Hematopoietic multipotent progenitor cell treated with erythropoietin and hydrocortisone succinate and interleukin-3 and kit ligand, for 17 days (in vitro differentiated cells): ENCODE data around the gene ARHGAP24.

ENCODE experiments used
- DNase-seq: peaks from one replicate; pipeline ENCODE4 v3.0.0-alpha.2; 2015; ENCODE audit warnings: low spot score

ARHGAP24 gene

DNA sequence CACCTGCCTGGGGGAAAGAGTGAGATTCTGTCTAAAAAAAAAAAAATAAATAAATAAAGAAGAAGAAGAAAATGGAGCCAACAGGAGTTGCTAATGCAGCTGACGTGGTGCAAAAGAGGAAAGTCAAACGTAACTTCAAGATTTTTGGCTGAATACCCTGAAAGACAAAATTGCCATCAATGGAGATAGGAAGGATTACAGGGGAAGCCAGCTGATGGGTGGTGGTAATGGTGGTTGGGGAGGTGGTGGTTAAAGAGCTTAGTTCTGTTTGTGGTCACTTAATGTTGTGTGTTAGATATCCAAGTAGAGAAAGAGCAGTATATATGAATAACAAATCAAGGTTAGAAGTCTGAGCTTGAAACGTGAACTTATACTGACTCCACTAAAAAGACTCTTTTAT lies 225.4 kb downstream of the ARHGAP24 start:
- no peak for DNase-seq

DNA sequence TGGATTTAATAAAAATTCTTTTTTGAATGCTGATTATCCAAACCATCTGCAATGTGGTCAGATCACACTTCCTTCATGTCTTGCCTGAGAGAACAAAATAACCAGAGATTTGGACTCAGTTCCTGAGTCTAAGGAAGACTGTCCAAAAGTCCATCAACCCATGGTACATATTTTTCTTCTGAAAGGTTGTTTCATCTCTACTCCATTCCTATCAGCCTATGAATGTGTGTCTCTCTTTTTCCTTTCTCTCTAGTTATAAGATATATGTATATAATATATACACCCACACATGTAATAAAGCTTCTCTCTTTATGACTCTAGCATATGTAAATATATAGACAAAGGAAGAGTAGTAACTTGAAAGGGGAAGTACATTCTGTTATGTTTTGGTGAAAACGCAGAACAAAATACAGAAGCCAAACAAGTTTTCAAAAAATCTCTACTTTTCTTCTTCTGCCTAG lies 226.9 kb downstream of the ARHGAP24 start:
- DNase-seq = no peak

DNA sequence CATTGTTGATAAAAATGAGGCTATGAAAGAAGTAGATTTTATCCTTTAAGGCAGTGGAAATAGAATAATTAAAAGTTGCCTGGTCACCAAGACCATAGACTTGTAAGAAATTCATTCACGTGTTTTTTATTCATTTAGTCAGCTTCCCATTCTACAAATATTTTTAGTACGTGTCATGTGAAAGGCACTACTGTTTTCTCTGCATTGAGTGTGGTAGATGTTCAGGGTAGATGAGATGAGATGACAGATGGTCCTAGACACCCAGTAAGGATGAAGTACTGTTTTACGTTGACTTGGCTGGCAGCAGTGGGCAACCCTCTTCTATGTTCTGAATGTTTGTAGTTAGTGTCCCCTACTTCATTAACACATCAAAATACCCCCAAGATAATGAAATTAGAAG lies 228.1 kb downstream of the ARHGAP24 start:
- no peak for DNase-seq

DNA sequence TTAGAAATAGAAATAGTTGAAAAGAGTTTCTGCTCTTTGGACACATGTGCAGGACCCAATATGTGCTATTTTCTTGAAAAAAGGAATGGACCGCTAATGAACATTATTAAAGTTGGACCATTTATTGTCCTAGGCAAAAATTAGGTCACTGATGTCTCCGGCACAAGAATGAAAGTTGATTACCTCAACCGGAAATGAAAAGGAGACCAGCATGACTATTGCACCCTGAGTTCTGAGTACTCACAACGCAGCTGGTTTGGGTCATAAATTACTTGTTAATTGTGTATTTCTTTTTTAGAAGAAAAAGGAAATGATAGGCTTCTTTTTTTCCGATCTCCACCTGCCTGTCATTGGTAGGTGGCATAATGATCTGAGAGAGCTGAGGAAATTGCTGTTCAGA lies 232.7 kb downstream of the ARHGAP24 start:
- no peak for DNase-seq

DNA sequence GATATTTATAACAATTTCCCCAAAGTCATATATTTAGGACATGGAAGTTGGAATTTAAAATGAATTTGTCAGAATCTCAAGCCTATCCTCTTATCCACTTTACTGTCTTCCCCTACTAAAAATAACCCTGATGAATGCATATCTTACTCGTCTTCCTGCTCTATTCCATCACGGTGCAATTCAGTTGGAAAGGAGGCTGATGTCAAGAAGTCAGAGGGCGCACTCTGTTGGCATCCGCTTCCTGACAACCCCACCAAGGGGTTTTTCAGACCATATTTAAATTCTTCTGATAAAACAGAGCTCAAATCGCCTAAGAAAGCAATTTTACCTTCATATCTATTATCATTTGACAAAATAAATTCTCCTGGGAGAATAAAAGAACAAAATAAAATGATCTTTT lies 233.5 kb downstream of the ARHGAP24 start:
- DNase-seq = no peak

DNA sequence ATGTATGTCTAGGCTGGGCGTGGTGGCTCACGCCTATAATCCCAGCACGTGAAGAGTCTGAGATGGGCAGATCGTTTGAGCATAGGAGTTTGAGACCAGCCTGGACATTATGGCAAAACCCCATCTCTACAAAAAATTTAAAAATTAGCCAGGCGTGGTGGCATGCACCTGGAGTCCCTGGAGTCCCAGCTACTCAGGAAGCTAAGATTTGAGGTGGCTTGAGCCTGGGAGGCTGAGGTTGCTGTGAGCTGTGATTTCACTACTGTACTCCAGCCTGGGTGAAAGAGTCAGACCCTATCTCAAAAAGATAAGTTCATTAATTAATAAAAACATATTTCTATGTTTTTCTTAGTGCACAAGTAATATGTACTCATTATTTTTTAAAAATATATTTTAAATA lies 238.1 kb downstream of the ARHGAP24 start:
- no peak for DNase-seq

DNA sequence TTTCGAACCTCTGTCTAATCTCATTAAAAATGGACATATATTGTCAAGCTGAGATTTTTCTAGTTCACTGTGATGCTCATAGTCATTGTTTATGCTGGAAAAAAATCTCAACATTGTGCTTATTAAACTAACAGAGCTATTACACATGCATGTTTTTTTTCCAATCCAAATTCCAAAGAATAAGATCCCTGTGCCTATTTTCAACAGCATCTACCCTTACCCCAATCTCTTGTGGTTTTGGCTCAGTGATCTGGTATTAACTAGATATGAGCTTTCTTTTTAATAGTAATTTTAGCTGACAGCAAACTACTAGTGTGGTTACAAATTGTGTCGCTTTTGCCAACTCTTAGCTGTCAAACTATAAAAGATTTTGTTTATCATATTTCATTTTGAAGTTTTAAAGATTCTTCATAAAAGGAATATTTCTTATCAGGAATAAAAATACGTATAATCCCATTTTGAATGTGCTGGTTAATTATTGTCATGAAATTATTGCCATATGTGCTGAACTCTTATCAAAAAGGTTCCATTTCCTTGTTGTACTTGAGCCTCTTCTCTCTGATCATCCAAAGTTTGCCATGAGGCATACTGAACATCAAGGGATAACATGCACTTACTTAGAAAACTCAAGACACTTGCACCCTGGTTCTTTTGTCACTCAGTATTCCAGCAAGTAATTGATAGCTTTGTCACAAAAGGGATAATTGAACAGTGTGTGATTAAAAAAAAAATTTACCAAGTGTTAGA lies 241.2 kb downstream of the ARHGAP24 start:
- DNase-seq = no peak

DNA sequence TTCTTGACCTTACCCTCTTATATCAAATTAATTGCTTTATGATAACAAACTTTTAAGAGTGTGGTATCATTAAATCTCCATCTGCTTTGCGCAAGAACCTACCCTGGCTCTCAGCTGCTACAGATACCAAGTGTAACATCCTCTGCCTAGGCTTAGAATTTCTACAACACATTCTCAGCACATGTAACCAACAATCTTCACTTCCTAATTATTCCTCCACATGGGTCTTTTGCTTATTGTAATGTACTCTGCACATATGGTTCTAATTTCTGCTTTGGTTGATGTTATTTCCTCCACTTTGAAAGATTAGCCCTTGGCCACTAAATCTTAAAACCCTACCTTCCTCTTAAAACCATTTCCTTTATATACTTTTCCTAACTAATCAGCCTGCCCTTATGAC lies 242.4 kb downstream of the ARHGAP24 start:
- DNase-seq = no peak

DNA sequence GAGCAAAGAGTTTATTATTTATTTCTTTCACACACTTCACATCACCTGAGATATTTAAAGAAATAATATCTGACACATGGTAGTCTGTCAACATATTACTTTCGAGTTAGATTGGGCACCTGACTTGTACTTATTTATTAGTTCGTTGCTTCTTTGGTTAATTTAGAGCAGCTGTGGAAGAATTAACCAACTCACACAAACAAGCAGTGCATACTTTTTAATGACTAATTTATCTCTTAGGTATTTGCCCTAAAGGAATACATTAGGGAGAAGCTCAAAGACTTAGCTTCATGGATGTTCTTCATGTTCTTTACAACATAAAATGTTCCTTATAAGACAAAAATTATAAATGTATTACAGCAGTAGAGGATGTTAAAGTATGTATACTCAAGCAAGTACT lies 242.9 kb downstream of the ARHGAP24 start:
- no peak for DNase-seq

DNA sequence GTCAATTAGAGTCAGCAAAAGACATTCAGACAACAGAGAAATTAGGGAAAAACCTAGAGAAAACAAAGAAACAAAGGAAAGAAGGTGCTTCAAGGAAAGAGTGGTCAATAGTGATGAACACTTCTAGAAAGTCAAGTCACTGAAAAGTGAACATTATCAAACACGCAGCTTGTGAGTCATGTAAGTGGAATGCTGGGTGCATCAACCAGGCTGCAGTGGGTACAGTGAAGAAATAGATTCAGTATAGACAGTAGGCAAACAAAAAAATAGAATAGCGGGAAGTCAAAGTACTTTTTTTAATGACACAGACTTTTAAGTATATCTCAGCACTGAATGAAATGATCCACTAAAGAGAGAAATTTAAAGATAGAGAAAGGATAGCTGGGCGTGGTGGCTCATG lies 245.8 kb downstream of the ARHGAP24 start:
- no peak for DNase-seq

DNA sequence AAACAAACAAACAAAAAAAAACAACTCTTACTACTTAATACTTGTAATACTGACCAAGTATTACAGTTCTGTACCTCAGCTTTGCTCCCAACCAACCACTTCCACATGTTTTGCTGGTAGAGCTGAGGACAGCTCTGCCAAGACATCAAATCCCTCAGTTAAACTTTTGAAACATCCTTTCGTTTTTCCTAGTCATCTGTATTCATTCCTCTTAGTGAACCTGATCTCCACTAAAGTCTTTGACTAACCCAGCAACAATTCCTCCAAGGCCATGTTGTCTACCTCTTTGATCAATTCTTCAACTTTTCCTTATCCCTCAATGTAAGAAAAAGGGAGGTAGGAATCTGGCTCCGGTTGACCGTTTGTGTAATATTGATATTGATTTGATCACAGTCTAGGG lies 247.5 kb downstream of the ARHGAP24 start:
- DNase-seq = no peak

DNA sequence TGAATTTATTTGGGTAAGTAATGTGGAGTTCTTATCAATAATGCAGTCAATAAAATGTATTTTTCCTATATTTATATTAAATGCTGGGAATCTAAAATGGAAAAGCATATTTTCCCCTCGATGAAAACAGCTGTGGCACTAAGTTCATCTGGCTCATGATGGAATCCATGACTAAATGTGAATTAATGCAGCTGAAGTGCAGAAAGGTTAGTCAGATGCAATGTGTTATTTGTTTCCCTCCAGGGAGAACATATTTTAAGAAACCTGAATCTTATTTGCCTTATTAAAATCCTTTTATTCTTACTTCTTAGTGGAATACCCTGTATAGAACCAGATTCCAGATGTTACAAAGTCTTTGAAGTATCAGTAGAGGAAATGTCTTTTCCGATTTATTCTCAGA lies 247.9 kb downstream of the ARHGAP24 start:
- DNase-seq = no peak

DNA sequence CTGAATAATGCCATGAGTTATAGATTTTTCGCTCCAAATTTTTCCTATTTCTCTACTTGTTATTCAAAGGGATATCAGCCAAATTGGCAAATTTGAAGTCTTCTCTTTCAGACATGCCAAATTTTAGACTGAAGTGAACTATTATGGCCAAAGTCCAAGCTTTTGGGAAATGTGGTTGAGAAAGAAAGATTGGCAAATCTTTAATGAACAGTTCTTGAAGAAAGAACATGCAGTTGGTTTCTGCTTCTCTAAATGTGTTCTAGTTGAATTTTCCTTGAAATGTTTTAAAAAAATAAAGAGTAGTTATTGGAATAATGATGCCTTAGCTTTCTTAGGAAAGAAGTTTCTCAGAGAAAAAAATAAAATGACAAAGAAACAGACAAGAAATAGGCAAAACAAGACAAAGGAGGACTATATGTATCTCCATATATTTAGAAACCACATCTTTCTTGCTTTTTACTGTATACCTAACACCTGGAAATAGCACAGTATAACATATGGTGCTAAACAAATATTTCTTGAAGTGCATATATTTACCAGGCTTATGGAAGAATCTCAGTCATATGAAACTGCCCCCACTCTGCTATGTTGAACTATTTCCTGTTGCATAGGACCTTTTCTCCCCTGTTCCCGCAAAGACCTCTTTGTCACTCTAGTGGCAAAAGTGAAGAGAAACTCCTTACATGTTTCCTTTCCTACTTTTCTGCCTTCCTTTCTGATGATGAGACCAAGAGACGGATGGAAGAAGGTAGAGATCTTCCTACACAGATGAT lies 250.0 kb downstream of the ARHGAP24 start:
- no peak for DNase-seq

DNA sequence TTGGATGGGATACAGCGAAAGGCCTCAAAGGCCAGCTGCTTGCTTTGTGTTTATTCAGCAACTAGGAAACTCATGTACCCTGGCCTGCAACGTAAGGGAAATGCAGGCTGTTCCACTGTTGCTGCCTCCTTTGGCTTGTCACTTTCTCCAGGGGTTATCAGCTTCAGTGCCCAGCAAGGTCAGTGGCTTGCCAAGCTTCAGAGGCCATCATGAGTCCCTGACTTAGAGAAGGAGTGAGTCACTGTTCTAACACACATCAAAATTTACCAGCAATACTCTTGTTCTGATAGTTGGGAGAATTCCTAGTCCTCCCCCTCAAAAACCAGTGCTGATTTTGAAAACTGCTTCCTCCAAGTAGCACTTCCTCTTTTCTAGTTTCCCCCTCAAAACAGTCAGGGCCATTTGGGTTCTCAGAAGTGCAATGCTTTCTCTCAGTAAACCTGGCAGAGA lies 250.8 kb downstream of the ARHGAP24 start:
- no peak for DNase-seq

DNA sequence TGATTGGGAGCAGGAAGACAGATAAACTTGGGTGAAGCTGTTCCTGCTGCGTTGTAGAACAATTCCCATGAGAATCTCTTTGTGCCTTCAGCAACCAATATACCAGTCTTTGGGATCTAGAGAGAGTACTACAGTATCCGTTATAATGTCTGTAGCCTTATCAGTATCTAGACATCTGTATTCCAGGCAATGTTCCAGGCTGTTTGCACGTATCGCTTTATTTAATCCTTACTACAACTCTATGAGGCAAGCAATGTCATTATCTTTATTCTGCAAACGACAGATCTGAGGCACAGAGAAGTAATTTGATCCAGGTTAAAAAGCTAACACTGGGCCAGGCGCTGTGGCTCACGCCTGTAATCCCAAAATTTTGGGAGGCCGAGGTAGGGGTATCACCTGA lies 251.6 kb downstream of the ARHGAP24 start:
- no peak for DNase-seq

DNA sequence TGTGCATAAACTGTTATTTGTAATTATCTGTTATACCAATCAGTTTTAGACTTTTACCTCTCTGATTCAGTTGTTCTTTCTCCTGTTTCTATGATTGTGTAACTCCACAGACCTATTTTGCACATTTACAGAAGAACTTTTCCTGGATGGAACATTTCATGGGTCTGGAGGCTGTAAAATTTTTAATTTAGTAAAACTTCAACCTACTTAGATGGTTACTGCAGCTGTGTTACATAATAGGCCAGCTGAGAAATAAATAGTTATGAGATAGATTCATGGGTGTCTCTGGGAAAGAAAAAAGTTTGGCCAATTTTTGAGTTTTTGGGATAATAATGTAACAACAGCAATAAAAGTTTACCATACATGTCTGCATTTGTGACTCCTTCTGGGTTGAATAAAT lies 253.5 kb downstream of the ARHGAP24 start:
- no peak for DNase-seq

DNA sequence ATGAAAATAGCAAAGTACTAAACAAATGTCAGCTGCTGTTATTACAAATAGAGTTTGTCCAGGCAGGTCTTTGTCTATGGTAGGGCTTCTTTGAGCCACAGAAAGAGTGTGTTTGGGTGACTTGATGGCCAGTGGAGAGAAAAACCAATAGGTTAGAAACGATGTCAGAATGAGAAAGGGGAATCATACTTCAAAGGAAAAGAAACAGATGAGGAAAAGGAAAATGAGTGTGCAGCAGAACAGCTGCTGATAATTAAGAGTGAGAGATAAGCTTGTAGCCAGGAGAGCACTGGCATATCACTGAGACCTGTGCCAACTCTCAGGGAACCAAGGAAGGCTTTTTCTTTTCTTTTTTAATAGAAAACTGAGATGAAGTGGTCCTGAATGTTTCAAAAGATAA lies 257.2 kb downstream of the ARHGAP24 start:
- DNase-seq = no peak

DNA sequence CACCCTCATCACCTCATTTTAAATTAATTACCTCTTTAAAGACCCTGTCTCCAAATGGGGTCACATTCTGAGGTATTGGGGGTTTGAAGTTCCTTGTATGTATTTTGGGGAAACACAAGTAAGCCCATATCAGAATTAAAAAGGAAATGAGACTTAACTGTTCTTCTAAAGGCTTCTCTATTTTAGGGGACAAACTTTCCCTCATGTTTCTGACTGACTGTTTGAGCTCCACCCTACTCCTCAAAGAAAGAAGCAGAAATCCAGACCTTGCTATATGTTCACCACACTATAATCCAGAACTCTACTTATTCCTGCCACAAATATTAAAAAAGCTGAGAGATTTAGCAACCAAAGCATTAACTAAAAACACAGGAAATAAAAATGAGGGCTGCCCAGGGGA lies 258.8 kb downstream of the ARHGAP24 start:
- no peak for DNase-seq

DNA sequence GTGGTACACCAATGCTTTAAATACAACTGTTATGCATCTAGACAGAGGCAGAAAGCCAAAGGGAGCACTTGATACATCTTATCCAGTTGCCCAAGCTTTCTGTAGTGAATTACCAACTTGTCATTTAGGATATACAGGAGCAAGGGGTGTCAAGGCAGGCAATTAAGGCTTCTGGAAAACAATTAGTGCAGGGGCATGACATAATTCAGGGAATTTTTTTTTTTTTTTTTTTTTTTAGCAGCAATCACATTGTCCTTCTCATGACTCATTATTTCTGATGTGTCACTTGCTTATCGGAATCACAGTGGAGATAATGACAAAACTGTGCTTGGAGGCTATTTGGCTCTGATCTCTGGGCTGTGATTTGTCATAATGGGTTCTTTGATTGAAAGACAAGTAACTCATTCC lies 259.5 kb downstream of the ARHGAP24 start:
- DNase-seq = no peak

DNA sequence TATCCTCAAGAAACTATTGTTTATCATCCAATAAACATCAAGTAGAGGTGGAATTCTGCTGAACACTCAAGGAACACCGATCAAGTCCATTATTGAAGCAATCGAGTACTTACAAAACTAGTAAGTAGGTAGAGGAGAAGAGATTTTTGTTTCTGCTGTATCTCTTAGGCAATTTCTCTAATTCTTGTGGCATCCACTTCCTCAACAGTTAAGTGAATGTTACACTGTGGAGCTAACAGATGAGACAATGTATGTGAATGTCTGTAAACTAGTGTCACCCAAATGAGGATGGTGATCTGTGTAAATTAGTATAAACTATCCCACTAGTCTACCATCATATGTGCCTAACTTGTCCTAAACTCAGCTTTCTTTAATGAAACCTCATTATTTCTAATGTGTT lies 261.6 kb downstream of the ARHGAP24 start:
- no peak for DNase-seq

DNA sequence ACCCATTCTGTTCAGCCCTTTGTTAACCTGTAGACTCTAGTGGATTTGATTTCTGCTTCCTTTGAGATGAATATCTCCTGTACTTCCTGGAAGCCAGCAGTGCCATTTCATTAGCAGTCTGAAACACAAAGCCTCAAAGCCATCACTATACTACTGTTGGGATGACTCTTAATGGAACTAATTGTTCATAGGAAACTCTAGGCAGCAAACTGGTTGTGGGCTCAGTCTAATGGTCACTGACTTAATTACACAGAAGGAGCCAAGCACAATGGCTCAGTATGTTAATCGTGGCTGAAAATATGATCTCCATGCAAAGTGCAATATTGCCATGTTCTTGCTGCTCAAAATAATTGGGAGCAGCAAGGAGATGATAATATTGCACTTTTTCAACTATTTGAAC lies 262.3 kb downstream of the ARHGAP24 start:
- DNase-seq = no peak

DNA sequence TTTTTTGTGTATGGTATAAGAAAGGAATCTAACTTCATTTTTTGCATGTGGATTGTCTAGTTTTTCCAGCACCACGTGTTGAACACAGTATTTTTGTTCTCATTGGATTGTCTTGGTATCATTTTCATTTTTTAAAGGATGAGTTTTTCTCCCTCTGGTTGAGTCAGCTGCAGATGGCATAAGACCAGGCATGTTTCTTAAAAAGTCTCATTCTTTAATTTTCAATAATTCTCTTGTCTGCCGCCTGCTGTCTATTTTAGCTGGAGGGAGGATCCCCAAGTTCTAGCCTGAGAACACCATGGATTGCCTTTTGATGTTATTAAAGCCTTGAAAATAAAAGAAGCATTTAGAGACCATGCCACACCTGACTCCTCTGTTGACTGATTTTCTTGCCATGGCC lies 263.8 kb downstream of the ARHGAP24 start:
- no peak for DNase-seq

DNA sequence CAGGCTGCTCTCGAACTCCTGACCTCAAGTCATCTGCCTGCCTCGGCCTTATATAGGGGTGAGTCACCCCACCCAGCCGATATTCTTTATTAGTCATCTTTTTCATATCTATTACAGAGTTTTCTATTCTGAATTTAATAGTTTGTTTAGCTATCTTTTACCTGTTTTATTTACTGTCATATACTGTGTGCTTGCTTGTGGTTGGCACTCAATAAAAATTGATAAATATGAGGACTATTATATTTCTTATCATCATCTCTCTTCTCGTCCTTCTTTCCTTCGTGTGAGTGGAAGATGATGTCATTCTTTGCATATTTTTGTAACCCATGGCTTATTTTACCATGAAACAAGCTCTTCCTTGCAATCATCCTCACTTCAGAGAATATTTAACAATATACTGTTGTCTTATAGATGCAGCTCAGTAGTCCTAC lies 265.5 kb downstream of the ARHGAP24 start:
- no peak for DNase-seq

DNA sequence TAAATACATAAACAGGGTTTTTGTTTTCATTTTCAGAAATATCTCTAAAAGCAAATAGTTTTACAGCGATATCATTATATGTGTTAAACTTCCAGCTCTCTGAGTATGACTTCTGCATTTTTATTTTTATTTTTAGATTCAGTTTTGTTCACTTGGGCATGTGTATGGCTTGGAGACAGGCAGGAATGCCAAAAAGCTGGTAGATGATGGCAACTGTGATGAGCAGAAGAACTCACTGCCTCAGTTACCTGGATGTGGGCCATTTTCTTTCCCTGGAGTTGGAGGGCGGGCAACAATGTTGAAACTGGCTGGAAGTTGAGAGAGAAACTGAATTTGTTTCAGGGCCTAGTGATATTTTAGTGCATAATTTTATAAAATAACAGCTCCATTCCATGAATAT lies 266.4 kb downstream of the ARHGAP24 start:
- DNase-seq = no peak
